ENCODE measurements around the gene SFT2D1. TPM values are rescaled to one million over a fixed set of nuclear protein-coding genes. Genes with fewer than 3 reads are reported as not detected.

The SFT2D1 gene
- total RNA-seq, 4 donors from 2014 or later = 41.1 to 59.4 (median 54.8) TPM

DNA sequence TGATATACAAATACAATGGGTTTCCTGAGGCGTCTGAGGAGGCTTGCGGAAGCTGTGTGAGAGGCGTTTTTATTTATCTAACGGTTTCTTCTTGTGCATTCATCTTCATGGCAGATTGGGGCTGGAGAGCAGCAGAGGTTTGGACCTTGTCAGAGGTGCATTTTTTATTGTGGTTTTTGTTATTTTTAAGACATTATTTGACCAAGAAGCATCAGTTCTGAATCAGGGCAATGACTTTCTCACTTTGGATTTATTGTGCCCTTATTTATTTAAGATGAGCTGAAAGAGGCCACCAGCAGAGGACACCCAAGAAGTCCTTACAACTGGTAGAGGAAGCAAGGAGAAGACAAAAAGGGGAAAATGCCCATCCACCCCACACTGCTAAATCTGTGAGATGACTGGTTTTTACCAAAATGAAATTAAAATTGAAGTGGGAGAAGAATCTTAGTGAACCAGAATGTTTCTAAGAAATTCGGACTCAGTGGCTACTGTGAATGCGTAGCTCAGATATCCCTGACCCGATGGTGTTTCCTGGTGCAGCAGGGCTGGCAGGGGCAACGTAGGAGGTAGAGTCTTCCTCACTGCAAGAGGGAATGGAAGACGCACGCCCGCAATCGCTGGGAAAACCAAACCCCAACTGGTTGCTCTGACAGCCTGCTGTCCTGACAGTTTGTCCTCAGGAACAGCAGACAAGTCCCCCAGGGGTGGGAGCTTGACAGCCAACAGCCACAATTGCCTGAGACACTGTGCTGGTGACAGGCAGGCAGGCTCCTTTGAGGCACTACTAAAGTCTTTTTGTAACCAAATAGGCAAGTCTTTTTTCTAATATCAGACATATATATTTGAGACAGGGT lies 48.4 kb downstream of the SFT2D1 start:
- Histone ChIP-seq H3K36me3 (no peaks in the 10 kb centered on the region), H3K9me3 (no peaks in the 10 kb centered on the region), H3K27ac (no peak overlapping the region), H3K27me3 (peaks cover 0 to 9% of the 10 kb centered on the region in 2 donors), H3K4me1 (no peaks in the 10 kb centered on the region), H3K4me3 (no peak overlapping the region)
- no peak for DNase-seq (ENCODE audit: low spot score in 2 of 2)
- no peak for TF ChIP-seq POLR2A (IDR thresholded peaks at IDR 0.05)
- WGBS, 2 donors = 86 to 87% methylated on average over 12 of the region's 12 CpGs

DNA sequence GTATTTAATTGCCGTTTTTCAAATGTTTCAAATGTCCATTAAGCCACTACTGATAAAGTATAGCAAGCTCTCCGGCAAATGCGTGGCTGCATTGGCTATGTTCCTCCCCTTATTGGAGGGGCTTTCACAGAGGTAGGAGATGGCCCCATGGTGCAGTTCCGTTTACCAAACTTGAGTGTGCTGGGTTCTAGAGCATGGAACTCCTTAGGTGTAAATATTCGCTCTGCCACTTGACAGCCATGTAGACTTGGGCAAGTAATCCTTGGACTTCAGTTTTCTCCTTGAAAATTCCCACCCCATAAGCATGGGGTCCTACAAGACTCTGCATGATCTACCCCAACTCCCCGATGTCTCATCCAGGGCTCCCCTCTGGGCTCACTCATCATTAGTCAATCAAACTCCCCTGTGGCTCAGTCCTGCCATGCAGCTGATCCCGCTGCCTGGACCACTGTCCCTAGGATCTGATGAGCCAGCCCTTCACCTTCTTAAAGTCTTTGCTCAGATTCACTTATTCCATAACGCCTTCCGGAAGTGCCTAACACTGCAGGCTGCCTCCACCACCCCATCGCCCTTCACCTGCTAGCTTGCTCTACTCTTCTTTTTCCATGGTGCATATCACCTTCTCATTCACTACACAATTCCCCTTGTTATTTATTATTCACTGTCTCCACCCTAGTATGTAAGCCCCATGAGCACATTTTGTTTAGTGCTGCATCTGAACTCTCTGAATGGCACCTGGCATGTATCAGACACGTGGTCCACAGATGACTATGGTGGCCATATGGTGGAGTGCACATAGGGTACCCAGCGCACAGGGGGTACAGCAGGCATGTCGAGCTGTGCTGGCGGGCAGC lies 52.9 kb downstream of the SFT2D1 start:
- no peaks in the 10 kb centered on the region for H3K4me1 ChIP-seq
- no peaks in the 10 kb centered on the region for H3K27me3 ChIP-seq
- H3K4me3 ChIP-seq = no peak overlapping the region
- TF ChIP-seq, protein P1, sequence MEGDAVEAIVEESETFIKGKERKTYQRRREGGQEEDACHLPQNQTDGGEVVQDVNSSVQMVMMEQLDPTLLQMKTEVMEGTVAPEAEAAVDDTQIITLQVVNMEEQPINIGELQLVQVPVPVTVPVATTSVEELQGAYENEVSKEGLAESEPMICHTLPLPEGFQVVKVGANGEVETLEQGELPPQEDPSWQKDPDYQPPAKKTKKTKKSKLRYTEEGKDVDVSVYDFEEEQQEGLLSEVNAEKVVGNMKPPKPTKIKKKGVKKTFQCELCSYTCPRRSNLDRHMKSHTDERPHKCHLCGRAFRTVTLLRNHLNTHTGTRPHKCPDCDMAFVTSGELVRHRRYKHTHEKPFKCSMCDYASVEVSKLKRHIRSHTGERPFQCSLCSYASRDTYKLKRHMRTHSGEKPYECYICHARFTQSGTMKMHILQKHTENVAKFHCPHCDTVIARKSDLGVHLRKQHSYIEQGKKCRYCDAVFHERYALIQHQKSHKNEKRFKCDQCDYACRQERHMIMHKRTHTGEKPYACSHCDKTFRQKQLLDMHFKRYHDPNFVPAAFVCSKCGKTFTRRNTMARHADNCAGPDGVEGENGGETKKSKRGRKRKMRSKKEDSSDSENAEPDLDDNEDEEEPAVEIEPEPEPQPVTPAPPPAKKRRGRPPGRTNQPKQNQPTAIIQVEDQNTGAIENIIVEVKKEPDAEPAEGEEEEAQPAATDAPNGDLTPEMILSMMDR (IDR thresholded peaks at IDR 0.05) = no peak
- no peak for TF ChIP-seq EP300 (IDR thresholded peaks at IDR 0.05)
- no peak for TF ChIP-seq POLR2A (IDR thresholded peaks at IDR 0.05)
- no peaks in the 10 kb centered on the region for H3K9me3 ChIP-seq
- DNase-seq (ENCODE audit: low spot score in 2 of 2) = no peak
- 94% methylated on average over 14 of the region's 14 CpGs for WGBS, 2 donors
- no peak overlapping the region for H3K27ac ChIP-seq
- H3K36me3 ChIP-seq = no peaks in the 10 kb centered on the region

DNA sequence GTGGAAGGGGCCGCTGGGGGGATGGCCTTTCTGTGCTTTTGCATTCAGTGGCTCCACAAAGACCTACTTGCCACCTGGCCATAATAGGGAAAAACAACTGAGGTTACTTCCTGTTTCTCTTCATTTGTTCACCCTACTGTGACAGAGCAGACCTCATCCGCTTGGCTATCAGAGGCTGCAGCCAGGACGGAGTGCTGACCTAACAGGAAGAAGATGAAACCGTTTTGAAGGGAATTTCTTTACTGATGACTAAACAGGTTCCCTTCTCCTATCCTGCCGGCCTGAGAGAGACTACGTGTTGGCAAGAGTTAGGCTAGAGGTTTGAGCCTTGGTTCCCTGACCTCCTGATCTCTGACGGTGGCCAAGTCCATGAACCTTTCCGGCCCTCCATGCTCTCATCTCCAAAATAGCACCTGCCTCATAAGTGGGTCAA lies 55.5 kb downstream of the SFT2D1 start:
- no peaks in the 10 kb centered on the region for H3K27me3 ChIP-seq
- no peaks in the 10 kb centered on the region for H3K4me1 ChIP-seq
- no peak for TF ChIP-seq EP300 (IDR thresholded peaks at IDR 0.05)
- TF ChIP-seq, protein P1 (IDR thresholded peaks at IDR 0.05) = no peak
- TF ChIP-seq POLR2A (IDR thresholded peaks at IDR 0.05) = no peak
- no peak overlapping the region for H3K4me3 ChIP-seq
- H3K36me3 ChIP-seq = no peaks in the 10 kb centered on the region
- H3K9me3 ChIP-seq = no peaks in the 10 kb centered on the region
- no peak for DNase-seq (ENCODE audit: low spot score in 2 of 2)
- H3K27ac ChIP-seq = no peak overlapping the region
- 57 to 63% methylated on average over 8 of the region's 8 CpGs for WGBS, 2 donors

DNA sequence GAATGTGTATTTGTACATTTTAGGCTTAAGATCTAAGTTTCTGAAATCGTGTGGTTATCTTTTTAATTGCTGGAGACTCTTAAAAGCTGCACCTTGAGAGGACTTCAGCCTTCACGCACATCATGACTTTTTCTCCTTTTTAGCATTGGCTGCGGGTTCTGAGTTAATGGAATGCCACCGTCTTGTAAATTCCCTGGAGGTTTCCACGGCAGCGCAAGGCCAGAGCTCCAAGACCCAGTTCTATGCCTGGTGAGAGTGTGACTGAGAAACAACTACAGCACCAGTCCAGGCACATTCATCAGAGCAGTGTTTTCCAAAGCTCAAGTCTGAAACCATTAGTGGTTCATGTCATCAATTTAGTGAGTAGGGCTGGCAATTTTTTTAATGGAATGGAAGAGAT lies 57.1 kb downstream of the SFT2D1 start:
- no peak overlapping the region for H3K4me3 ChIP-seq
- no peak for TF ChIP-seq EP300 (IDR thresholded peaks at IDR 0.05)
- no peak for TF ChIP-seq POLR2A (IDR thresholded peaks at IDR 0.05)
- TF ChIP-seq, protein P1 (IDR thresholded peaks at IDR 0.05) = no peak
- DNase-seq (ENCODE audit: low spot score in 2 of 2) = no peak
- H3K4me1 ChIP-seq = no peaks in the 10 kb centered on the region
- no peaks in the 10 kb centered on the region for H3K27me3 ChIP-seq
- no peaks in the 10 kb centered on the region for H3K9me3 ChIP-seq
- 25 to 41% methylated on average over 6 of the region's 6 CpGs for WGBS, 2 donors
- H3K27ac ChIP-seq = no peak overlapping the region
- no peaks in the 10 kb centered on the region for H3K36me3 ChIP-seq

DNA sequence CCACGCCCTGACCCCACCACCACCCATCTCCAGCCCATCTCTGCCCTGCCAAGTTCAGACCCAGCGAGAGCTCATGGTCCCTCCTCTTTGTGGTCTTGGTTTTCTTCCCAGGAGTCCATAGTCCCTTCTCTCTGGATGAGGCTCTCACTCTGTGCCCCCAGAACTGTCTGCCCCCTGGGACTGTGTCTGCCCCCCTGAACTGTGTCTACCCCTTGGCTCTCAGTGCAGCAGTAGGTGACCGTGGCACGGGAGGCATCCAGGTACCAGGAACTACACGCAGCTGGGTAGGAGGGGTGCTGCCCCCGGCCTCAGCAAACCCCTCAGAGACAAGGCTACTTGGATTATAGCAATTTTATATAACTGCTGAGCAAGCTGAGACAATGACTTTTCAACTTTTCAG lies 57.7 kb downstream of the SFT2D1 start:
- no peaks in the 10 kb centered on the region for H3K4me1 ChIP-seq
- no peaks in the 10 kb centered on the region for H3K36me3 ChIP-seq
- WGBS, 2 donors = 81 to 84% methylated on average over 6 of the region's 6 CpGs
- DNase-seq (ENCODE audit: low spot score in 2 of 2) = no peak
- no peaks in the 10 kb centered on the region for H3K9me3 ChIP-seq
- no peak overlapping the region for H3K27ac ChIP-seq
- no peaks in the 10 kb centered on the region for H3K27me3 ChIP-seq
- TF ChIP-seq POLR2A (IDR thresholded peaks at IDR 0.05) = no peak
- TF ChIP-seq EP300 (IDR thresholded peaks at IDR 0.05) = no peak
- TF ChIP-seq, protein P1 (IDR thresholded peaks at IDR 0.05) = no peak
- H3K4me3 ChIP-seq = no peak overlapping the region
